H9 (cell line): ENCODE data around the gene ERVW-1. TPM values are rescaled to one million over a fixed set of nuclear protein-coding genes. Genes with fewer than 3 reads are reported as not detected.

Experiments used
- DNase-seq: peaks from one replicate; pipeline ENCODE4 v3.0.0-alpha.2; 2017
- H2AFZ ChIP-seq: one replicate; pipeline ENCODE4 v1.6.1; 2013; ENCODE audit warnings: mild to moderate bottlenecking, low read length, control low read depth, moderate library complexity
- H2AK5ac ChIP-seq: 2 replicates; pipeline ENCODE4 v1.6.1; 2013; ENCODE audit warnings: low read length, control low read depth, mixed read lengths; ENCODE audit not compliant: insufficient read length
- H2BK120ac ChIP-seq: one replicate; pipeline ENCODE4 v1.6.1; 2013; ENCODE audit warnings: low read depth, mild to moderate bottlenecking, low read length, control low read depth, inconsistent platforms; ENCODE audit not compliant: poor library complexity, severe bottlenecking
- H2BK12ac ChIP-seq: 2 replicates; pipeline ENCODE4 v1.6.1; 2013; ENCODE audit warnings: low read length, control low read depth, mixed read lengths, low read depth; ENCODE audit not compliant: insufficient read length
- H2BK15ac ChIP-seq: 2 replicates; pipeline ENCODE4 v1.6.1; 2013; ENCODE audit warnings: low read depth, low read length, control low read depth
- H2BK20ac ChIP-seq: one replicate; pipeline ENCODE4 v1.6.1; 2013; ENCODE audit warnings: low read depth, mild to moderate bottlenecking, low read length, control low read depth, inconsistent platforms; ENCODE audit not compliant: poor library complexity, severe bottlenecking
- H2BK5ac ChIP-seq: 2 replicates; pipeline ENCODE4 v1.6.1; 2013; ENCODE audit warnings: low read length, control low read depth, mixed read lengths; ENCODE audit not compliant: insufficient read length
- H3K14ac ChIP-seq: 2 replicates; pipeline ENCODE4 v1.6.1; 2013; ENCODE audit warnings: low read length, control low read depth; ENCODE audit not compliant: insufficient read depth
- H3K18ac ChIP-seq: 2 replicates; pipeline ENCODE4 v1.6.1; 2013; ENCODE audit warnings: low read depth, mild to moderate bottlenecking, mixed read lengths, low read length, control low read depth; ENCODE audit not compliant: insufficient read length
- H3K23ac ChIP-seq: 2 replicates; pipeline ENCODE4 v1.6.1; 2013; ENCODE audit warnings: low read length, control low read depth, mixed read lengths, low read depth; ENCODE audit not compliant: insufficient read length
- H3K23me2 ChIP-seq: 2 replicates; pipeline ENCODE4 v1.6.1; 2013; ENCODE audit warnings: low read depth, mild to moderate bottlenecking, mixed read lengths, low read length, control low read depth; ENCODE audit not compliant: insufficient read length, poor library complexity, severe bottlenecking
- H3K27ac ChIP-seq: 2 replicates; pipeline ENCODE4 v1.5.1; 2013; ENCODE audit warnings: low read length, control low read depth, mixed read lengths, low read depth; ENCODE audit not compliant: insufficient read length
- H3K27me3 ChIP-seq: 2 replicates; pipeline ENCODE4 v1.6.1; 2013; ENCODE audit warnings: low read length, control low read depth, inconsistent platforms; ENCODE audit not compliant: insufficient read depth
- H3K4ac ChIP-seq: 2 replicates; pipeline ENCODE4 v1.6.1; 2013; ENCODE audit warnings: low read depth, mild to moderate bottlenecking, control low read depth, inconsistent platforms, low read length, moderate library complexity
- H3K4me1 ChIP-seq: 2 replicates; pipeline ENCODE4 v1.6.1; 2013; ENCODE audit warnings: low read length, control low read depth, inconsistent platforms; ENCODE audit not compliant: insufficient read depth
- H3K4me2 ChIP-seq: 2 replicates; pipeline ENCODE4 v1.6.1; 2013; ENCODE audit warnings: low read length, control low read depth, mixed read lengths; ENCODE audit not compliant: insufficient read length, insufficient read depth
- H3K56ac ChIP-seq: 2 replicates; pipeline ENCODE4 v1.6.1; 2013; ENCODE audit warnings: low read depth, mild to moderate bottlenecking, mixed read lengths, low read length, control low read depth; ENCODE audit not compliant: insufficient read length
- H3K79me1 ChIP-seq: 2 replicates; pipeline ENCODE4 v1.6.1; 2013; ENCODE audit warnings: low read depth, mild to moderate bottlenecking, moderate library complexity, low read length, control low read depth, inconsistent platforms; ENCODE audit not compliant: insufficient read depth, poor library complexity, severe bottlenecking
- H3K79me2 ChIP-seq: 2 replicates; pipeline ENCODE4 v1.6.1; 2013; ENCODE audit warnings: low read length, control low read depth, inconsistent platforms; ENCODE audit not compliant: insufficient read depth
- H3K9ac ChIP-seq: 2 replicates; pipeline ENCODE4 v1.6.1; 2013; ENCODE audit warnings: low read length, control low read depth, mixed read lengths; ENCODE audit not compliant: insufficient read length; ENCODE audit errors: extremely low read depth
- H3K9me3 ChIP-seq: one replicate; pipeline ENCODE4 v1.6.1; 2013; ENCODE audit warnings: low read depth, low read length, inconsistent platforms; ENCODE audit not compliant: control insufficient read depth
- H3T11ph ChIP-seq: one replicate; pipeline ENCODE4 v1.6.1; 2013; ENCODE audit warnings: mild to moderate bottlenecking, low read length, control low read depth, inconsistent platforms
- H4K20me1 ChIP-seq: one replicate; pipeline ENCODE4 v1.6.1; 2013; ENCODE audit not compliant: control insufficient read depth, insufficient read length, insufficient read depth
- H4K5ac ChIP-seq: 2 replicates; pipeline ENCODE4 v1.6.1; 2013; ENCODE audit warnings: low read depth, mild to moderate bottlenecking, mixed read lengths, low read length, control low read depth; ENCODE audit not compliant: insufficient read length
- H4K8ac ChIP-seq: replicated peaks from 2 replicates; pipeline ENCODE4 v1.6.1; 2013; ENCODE audit warnings: low read length, control low read depth, mixed read lengths, low read depth; ENCODE audit not compliant: insufficient read length
- H4K91ac ChIP-seq: 2 replicates; pipeline ENCODE4 v1.6.1; 2013; ENCODE audit warnings: low read depth, mild to moderate bottlenecking, moderate library complexity, mixed read lengths, low read length, control low read depth; ENCODE audit not compliant: insufficient read length
- H3K27ac Mint-ChIP-seq, 3 experiments: 2 replicates in 2 of 3; 3 replicates in 1 of 3; pipeline ENCODE4 v1.8.0; 2020 to 2021; ENCODE audit warnings: mixed read lengths in 3 of 3, mild to moderate bottlenecking in 1 of 3, moderate library complexity in 1 of 3
- H3K27me3 Mint-ChIP-seq: 2 replicates; pipeline ENCODE4 v1.8.0; 2021; ENCODE audit warnings: low read depth, mild to moderate bottlenecking, moderate library complexity, mixed read lengths
- H3K36me3 Mint-ChIP-seq, 3 experiments: 2 replicates in 2 of 3; 3 replicates in 1 of 3; pipeline ENCODE4 v1.8.0; 2020 to 2021; ENCODE audit warnings: low read depth in 3 of 3, mixed read lengths in 3 of 3; ENCODE audit not compliant: insufficient read depth in 1 of 3
- H3K4me1 Mint-ChIP-seq, 2 experiments: 2 replicates each; pipeline ENCODE4 v1.8.0; 2020; ENCODE audit warnings: mixed read lengths in 2 of 2
- H3K4me3 Mint-ChIP-seq, 2 experiments: 2 replicates in 1 of 2; 3 replicates in 1 of 2; pipeline ENCODE4 v1.8.0; 2020 to 2021; ENCODE audit warnings: mild to moderate bottlenecking in 2 of 2, mixed read lengths in 2 of 2, moderate library complexity in 1 of 2
- H3K9me3 Mint-ChIP-seq, 2 experiments: 2 replicates in 1 of 2; 3 replicates in 1 of 2; pipeline ENCODE4 v1.8.0; 2020; ENCODE audit warnings: mild to moderate bottlenecking in 2 of 2, mixed read lengths in 2 of 2, moderate library complexity in 1 of 2
- CTCF ChIP-seq: fragments of 200-600 bp; sonication (generic); conservative IDR thresholded peaks from 3 replicates; pipeline ENCODE4 v1.8.0; 2021; ENCODE audit warnings: antibody characterized with exemption, mild to moderate bottlenecking
- WGBS: extraction: QIAGEN DNeasy Blood & Tissue Kit; methylation state at CpG from one replicate; pipeline ENCODE4 v1.1.7; 2013; ENCODE audit warnings: missing lambda C conversion rate, low lambda C conversion rate, mixed read lengths; ENCODE audit not compliant: insufficient read length; ENCODE audit errors: extremely low coverage; 5-methylcytosine and 5-hydroxymethylcytosine counted together
- total RNA-seq: library from RNA; stranded (reverse); gene quantifications from 2 replicates; pipeline ENCODE4 v1.2.1, GENCODE V29; 2021

The ERVW-1 gene
- total RNA-seq, 1 experiment from 2014 or later, result not detected

GRCh38 chr7:92437956-92438491, 39.7 kb downstream of the ERVW-1 start:
- H2BK120ac ChIP-seq, result no peak overlapping the region
- H3K79me1 ChIP-seq, result no peaks in the 10 kb centered on the region
- Mint-ChIP-seq H3K27me3 (no peaks in the 10 kb centered on the region), H3K36me3 (peaks cover 0 to 13% (median 5%) of the 10 kb centered on the region in 3 experiments; a peak in 4 of 7 replicates), H3K4me3 (peak overlapping the region in 1 of 2 experiments; percentile 8; a peak in 1 of 5 replicates), H3K9me3 (peaks cover 3 to 16% of the 10 kb centered on the region in 2 experiments; a peak in 4 of 5 replicates), H3K4me1 (peaks cover 34 to 37% of the 10 kb centered on the region in 2 experiments), H3K27ac (peak overlapping the region in 1 of 3 experiments; percentile 4; a peak in 1 of 7 replicates)
- H3K56ac ChIP-seq, result no peak overlapping the region
- WGBS, result no CpG with 5 or more reads among the region's 6 CpGs
- H3T11ph ChIP-seq, result no peak overlapping the region
- H2BK12ac ChIP-seq, result no peak overlapping the region
- peak; percentile 56 for DNase-seq
- peaks cover 6% of the 10 kb centered on the region; the same call in 1 of the 2 replicates for H3K4me1 ChIP-seq
- H3K4me2 ChIP-seq, result no peak overlapping the region
- H4K5ac ChIP-seq, result no peak overlapping the region
- no peak overlapping the region for H2BK20ac ChIP-seq
- no peak overlapping the region for H3K9ac ChIP-seq
- no peak overlapping the region for H3K14ac ChIP-seq
- no peak overlapping the region for H2BK5ac ChIP-seq
- no peak overlapping the region for H3K4ac ChIP-seq
- no peak overlapping the region for H2BK15ac ChIP-seq
- H3K9me3 ChIP-seq, result no peaks in the 10 kb centered on the region
- H3K27me3 ChIP-seq, result no peaks in the 10 kb centered on the region
- no peaks in the 10 kb centered on the region for H4K20me1 ChIP-seq
- H3K79me2 ChIP-seq, result no peaks in the 10 kb centered on the region
- H4K91ac ChIP-seq, result no peak overlapping the region
- no peak for TF ChIP-seq CTCF
- H3K18ac ChIP-seq, result no peak overlapping the region
- H4K8ac ChIP-seq, result no peak overlapping the region
- no peak overlapping the region for H3K23ac ChIP-seq
- H2AK5ac ChIP-seq, result no peak overlapping the region
- H2AFZ ChIP-seq, result no peak overlapping the region
- H3K27ac ChIP-seq, result peak overlapping the region; percentile 49
- no peaks in the 10 kb centered on the region for H3K23me2 ChIP-seq
